ENCODE measurements around the gene LCORL.

DNA sequence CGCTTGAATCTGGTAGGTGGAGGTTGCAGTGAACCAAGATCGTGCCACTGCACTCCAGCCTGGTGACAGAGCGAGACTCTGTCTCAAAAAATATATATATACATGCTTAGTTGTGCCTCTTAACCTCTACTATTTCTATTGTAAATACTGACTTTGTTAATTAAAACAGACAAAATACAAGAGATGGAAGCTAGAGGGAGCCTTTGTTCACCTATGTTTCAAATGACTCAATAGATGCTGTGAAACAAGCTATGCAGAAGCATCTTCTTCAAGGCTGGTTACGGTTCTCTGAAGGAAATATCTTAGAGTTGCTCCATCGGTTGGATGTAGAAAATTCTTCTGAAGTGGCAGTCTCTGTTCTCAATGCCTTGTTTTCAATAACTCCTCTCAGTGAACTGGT lies 204.5 kb downstream of the LCORL start:
- TF ChIP-seq CTCF (IDR thresholded peaks at IDR 0.05; ENCODE audit: insufficient read depth, low read length) (peak; percentile 26), REST (IDR thresholded peaks at IDR 0.05; ENCODE audit: insufficient replicate concordance, low read depth) (no peak)
